Measurements from ENCODE around the gene AGR3. TPM values are rescaled to one million over a fixed set of nuclear protein-coding genes. Genes with fewer than 3 reads are reported as not detected.

The AGR3 gene
- polyA plus RNA-seq, 1 experiment, result not detected

DNA sequence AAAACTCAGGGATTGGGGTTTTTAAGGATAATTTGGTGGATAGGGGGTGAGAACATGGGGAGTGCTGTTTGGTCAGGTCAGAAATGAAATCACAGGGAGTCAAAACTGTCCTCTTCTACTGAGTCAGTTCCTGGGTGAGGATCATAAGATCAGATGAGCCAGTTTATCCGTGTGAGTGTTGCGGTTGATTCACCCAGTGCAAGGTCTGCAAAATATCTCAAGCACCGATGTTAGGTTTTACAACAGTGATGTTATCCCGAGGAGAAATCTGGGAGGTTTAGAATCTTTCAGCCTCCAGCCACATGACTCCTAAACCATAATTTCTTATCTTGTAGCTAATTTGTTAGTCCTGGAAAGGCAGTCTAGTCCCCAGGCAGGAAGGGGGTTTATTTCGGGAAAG lies 45.3 kb downstream of the AGR3 start:
- no peak for DNase-seq (ENCODE audit: low read depth)
- ChIA-PET CTCF (no interaction called here), POLR2A (no interaction called here)
- Histone ChIP-seq H3K27me3 (ENCODE audit: control insufficient read depth, insufficient read depth, low read length) (no peaks in the 10 kb centered on the region), H3K36me3 (ENCODE audit: control insufficient read depth, insufficient read depth, low read length) (no peaks in the 10 kb centered on the region), H3K4me3 (ENCODE audit: low read depth, low read length) (no peak overlapping the region)
- TF ChIP-seq, protein P1, sequence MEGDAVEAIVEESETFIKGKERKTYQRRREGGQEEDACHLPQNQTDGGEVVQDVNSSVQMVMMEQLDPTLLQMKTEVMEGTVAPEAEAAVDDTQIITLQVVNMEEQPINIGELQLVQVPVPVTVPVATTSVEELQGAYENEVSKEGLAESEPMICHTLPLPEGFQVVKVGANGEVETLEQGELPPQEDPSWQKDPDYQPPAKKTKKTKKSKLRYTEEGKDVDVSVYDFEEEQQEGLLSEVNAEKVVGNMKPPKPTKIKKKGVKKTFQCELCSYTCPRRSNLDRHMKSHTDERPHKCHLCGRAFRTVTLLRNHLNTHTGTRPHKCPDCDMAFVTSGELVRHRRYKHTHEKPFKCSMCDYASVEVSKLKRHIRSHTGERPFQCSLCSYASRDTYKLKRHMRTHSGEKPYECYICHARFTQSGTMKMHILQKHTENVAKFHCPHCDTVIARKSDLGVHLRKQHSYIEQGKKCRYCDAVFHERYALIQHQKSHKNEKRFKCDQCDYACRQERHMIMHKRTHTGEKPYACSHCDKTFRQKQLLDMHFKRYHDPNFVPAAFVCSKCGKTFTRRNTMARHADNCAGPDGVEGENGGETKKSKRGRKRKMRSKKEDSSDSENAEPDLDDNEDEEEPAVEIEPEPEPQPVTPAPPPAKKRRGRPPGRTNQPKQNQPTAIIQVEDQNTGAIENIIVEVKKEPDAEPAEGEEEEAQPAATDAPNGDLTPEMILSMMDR (IDR thresholded peaks at IDR 0.05; ENCODE audit: insufficient read depth, low read depth, low read length), result no peak

DNA sequence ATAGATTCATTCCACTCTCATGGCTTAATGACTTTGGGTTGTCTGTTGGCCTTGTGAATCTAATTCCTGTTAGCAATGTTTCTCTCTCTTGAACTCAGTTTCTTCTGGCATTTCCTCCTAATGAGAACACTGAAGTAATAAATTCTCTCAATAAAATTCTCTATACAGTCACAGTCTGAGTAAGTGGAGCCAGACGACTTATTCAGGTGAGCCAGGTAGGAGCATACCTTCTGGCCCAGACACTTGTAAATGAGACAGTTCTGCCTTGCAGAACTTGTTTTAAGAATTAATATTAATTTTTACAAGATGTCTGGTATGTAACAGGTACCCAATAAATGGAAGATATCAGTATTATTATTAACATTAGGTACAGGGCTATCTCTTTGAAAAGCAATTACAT lies 48.4 kb downstream of the AGR3 start:
- Histone ChIP-seq H3K4me3 (ENCODE audit: low read depth, low read length) (no peak overlapping the region), H3K36me3 (ENCODE audit: control insufficient read depth, insufficient read depth, low read length) (no peaks in the 10 kb centered on the region), H3K27me3 (ENCODE audit: control insufficient read depth, insufficient read depth, low read length) (no peaks in the 10 kb centered on the region)
- DNase-seq (ENCODE audit: low read depth), result no peak
- ChIA-PET POLR2A (no interaction called here), CTCF (no interaction called here)
- TF ChIP-seq, protein P1 (IDR thresholded peaks at IDR 0.05; ENCODE audit: insufficient read depth, low read depth, low read length), result no peak

DNA sequence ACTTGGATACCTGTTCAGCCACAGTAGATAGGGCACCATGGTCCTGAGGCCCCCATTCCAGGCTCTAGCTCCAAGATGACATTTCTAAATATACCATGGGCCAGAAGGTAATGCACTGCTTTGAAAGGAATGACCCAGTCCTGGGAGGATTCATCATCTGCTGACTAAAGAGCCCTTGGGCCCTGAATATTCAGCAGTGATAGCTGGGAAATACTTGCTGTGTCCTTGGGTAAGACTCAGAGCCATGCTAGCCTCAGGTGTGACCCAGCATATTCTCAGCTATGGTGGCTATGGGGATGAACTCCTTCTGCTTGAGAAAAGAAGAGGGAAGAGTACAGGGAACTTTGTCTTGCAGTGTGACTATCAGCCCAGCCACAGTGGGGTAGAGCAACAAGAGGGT lies 55.7 kb downstream of the AGR3 start:
- CTCF ChIA-PET, result interaction anchor here (1.3 to 1.5 kb wide), 2 partner anchors 13 to 25 kb away, joined by 3 read pairs; no protein-coding TSS in a partner anchor
- TF ChIP-seq, protein P1 (IDR thresholded peaks at IDR 0.05; ENCODE audit: insufficient read depth, low read depth, low read length), result no peak

DNA sequence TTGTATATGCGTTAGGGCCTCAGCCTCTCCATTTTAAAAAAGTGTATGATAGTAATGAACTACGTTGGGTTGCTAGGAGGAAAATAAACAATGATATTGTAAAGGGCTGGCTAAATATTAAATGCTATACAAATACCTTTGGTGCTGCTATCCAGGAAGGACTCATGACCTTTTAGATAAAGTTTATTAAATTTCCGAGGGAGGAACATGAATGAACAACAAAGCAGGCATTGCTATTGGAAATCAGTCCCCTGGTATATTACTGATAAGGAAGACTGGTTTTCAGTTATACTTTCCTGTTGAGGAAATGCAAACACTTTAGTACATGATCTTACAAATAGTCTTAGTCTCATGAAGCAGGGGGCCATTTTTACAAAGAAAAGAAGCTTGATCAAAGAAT lies 59.8 kb downstream of the AGR3 start:
- H3K36me3 ChIP-seq (ENCODE audit: control insufficient read depth, insufficient read depth, low read length), result no peaks in the 10 kb centered on the region
- ChIA-PET POLR2A (no interaction called here), CTCF (no interaction called here)
- no peak overlapping the region for H3K4me3 ChIP-seq (ENCODE audit: low read depth, low read length)
- H3K27me3 ChIP-seq (ENCODE audit: control insufficient read depth, insufficient read depth, low read length), result no peaks in the 10 kb centered on the region; the same call in 1 of the 2 replicates
- no peak for DNase-seq (ENCODE audit: low read depth)
- TF ChIP-seq, protein P1 (IDR thresholded peaks at IDR 0.05; ENCODE audit: insufficient read depth, low read depth, low read length), result no peak

More for the DNA sequence above, 55.7 kb downstream of the AGR3 start:
- Histone ChIP-seq H3K4me3 (ENCODE audit: low read depth, low read length) (no peak overlapping the region), H3K27me3 (ENCODE audit: control insufficient read depth, insufficient read depth, low read length) (no peaks in the 10 kb centered on the region), H3K36me3 (ENCODE audit: control insufficient read depth, insufficient read depth, low read length) (no peaks in the 10 kb centered on the region)
- POLR2A ChIA-PET, result no interaction called here
- no peak for DNase-seq (ENCODE audit: low read depth)

DNA sequence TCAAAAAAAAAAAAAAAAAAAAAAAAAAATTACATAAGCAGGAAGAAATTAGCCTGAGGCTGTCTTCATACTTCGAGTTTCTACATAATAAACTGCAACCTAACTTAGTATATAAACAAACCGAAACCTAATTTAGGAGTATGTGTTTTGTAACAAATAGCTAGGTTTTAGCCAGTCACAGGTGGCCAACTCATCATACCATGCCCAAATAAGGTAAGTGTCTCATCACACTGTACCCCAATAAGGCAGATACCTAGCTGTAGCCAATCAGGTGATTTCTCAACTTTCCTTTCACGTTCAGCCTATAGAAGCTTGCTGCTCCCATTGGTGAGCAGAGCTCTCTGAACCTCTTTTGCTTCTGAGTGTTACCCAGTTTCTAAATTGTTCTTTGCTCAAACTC lies 63.1 kb downstream of the AGR3 start:
- H3K27me3 ChIP-seq (ENCODE audit: control insufficient read depth, insufficient read depth, low read length), result no peaks in the 10 kb centered on the region; the same call in 1 of the 2 replicates
- no peaks in the 10 kb centered on the region for H3K36me3 ChIP-seq (ENCODE audit: control insufficient read depth, insufficient read depth, low read length)
- TF ChIP-seq, protein P1 (IDR thresholded peaks at IDR 0.05; ENCODE audit: insufficient read depth, low read depth, low read length), result no peak
- DNase-seq (ENCODE audit: low read depth), result no peak
- POLR2A ChIA-PET, result no interaction called here
- H3K4me3 ChIP-seq (ENCODE audit: low read depth, low read length), result no peak overlapping the region
- CTCF ChIA-PET, result no interaction called here

All from BJ (cell line).